Effector memory CD4-positive, alpha-beta T cell (primary cell): ENCODE data around the gene KCNRG.

Source experiments
- DNase-seq, 3 donors: peaks; one replicate each; pipeline ENCODE4 v3.0.0-alpha.2; 2020
- H3K27ac ChIP-seq: 2 replicates; pipeline ENCODE4 v1.7.0; 2013; ENCODE audit warnings: mild to moderate bottlenecking, low read length, moderate library complexity; ENCODE audit not compliant: insufficient read depth, poor library complexity, severe bottlenecking
- H3K27me3 ChIP-seq: replicated peaks from 2 replicates; pipeline ENCODE4 v1.7.0; 2013; ENCODE audit warnings: mild to moderate bottlenecking, low read length; ENCODE audit not compliant: insufficient read depth, control insufficient read depth, poor library complexity, severe bottlenecking
- H3K36me3 ChIP-seq: 2 replicates; pipeline ENCODE4 v1.7.0; 2013; ENCODE audit warnings: mild to moderate bottlenecking, low read length, moderate library complexity; ENCODE audit not compliant: control insufficient read depth, insufficient read depth
- H3K4me1 ChIP-seq: 2 replicates; pipeline ENCODE4 v1.7.0; 2013; ENCODE audit warnings: low read length, mild to moderate bottlenecking; ENCODE audit not compliant: control insufficient read depth, insufficient read depth, poor library complexity, severe bottlenecking
- H3K4me3 ChIP-seq: 2 replicates; pipeline ENCODE4 v1.7.0; 2013; ENCODE audit warnings: low read length, low read depth, mild to moderate bottlenecking; ENCODE audit not compliant: insufficient read depth, poor library complexity, severe bottlenecking
- H3K9me3 ChIP-seq: 2 replicates; pipeline ENCODE4 v1.7.0; 2013; ENCODE audit warnings: mild to moderate bottlenecking, low read length, moderate library complexity; ENCODE audit not compliant: control insufficient read depth

KCNRG gene

GRCh38 chr13:50011461-50011860 is 3.8 kb upstream of the KCNRG start:
- H3K27ac ChIP-seq: no peak overlapping the region
- H3K27me3 ChIP-seq: no peaks in the 10 kb centered on the region
- DNase-seq: no peak
- H3K4me1 ChIP-seq: peaks cover 3% of the 10 kb centered on the region
- no peak overlapping the region for H3K4me3 ChIP-seq
- no peaks in the 10 kb centered on the region for H3K9me3 ChIP-seq
- peaks cover 27% of the 10 kb centered on the region for H3K36me3 ChIP-seq

GRCh38 chr13:50012396-50013169 is 2.7 kb upstream of the KCNRG start:
- Histone ChIP-seq H3K36me3 (peaks cover 24% of the 10 kb centered on the region), H3K9me3 (no peaks in the 10 kb centered on the region)

GRCh38 chr13:50014386-50014785 is 858 bp upstream of the KCNRG start:
- no peak overlapping the region for H3K27ac ChIP-seq
- peaks cover 21% of the 10 kb centered on the region for H3K36me3 ChIP-seq

More at GRCh38 chr13:50012396-50013169, 2.7 kb upstream of the KCNRG start:
- no peak overlapping the region for H3K27ac ChIP-seq
- H3K4me1 ChIP-seq: peaks cover 3% of the 10 kb centered on the region
- no peak for DNase-seq
- H3K27me3 ChIP-seq: no peaks in the 10 kb centered on the region
- H3K4me3 ChIP-seq: no peak overlapping the region

GRCh38 chr13:50015750-50016149 is 506 bp downstream of the KCNRG start:
- H3K4me1 ChIP-seq: peaks cover 3% of the 10 kb centered on the region
- no peak for DNase-seq
- H3K27ac ChIP-seq: no peak overlapping the region
- H3K36me3 ChIP-seq: peaks cover 21% of the 10 kb centered on the region
- no peaks in the 10 kb centered on the region for H3K27me3 ChIP-seq
- no peak overlapping the region for H3K4me3 ChIP-seq
- H3K9me3 ChIP-seq: no peaks in the 10 kb centered on the region

More at GRCh38 chr13:50014386-50014785, 858 bp upstream of the KCNRG start:
- no peak for DNase-seq
- H3K9me3 ChIP-seq: no peaks in the 10 kb centered on the region
- peaks cover 3% of the 10 kb centered on the region for H3K4me1 ChIP-seq
- H3K27me3 ChIP-seq: no peaks in the 10 kb centered on the region
- H3K4me3 ChIP-seq: no peak overlapping the region

GRCh38 chr13:50016444-50016843 is 1.2 kb downstream of the KCNRG start:
- Histone ChIP-seq H3K4me3 (no peak overlapping the region), H3K36me3 (peaks cover 16% of the 10 kb centered on the region), H3K27ac (no peak overlapping the region), H3K9me3 (no peaks in the 10 kb centered on the region), H3K4me1 (peaks cover 3% of the 10 kb centered on the region), H3K27me3 (no peaks in the 10 kb centered on the region)
- no peak for DNase-seq

- H3K4me3 ChIP-seq: no peak overlapping the region
- H3K36me3 ChIP-seq: peaks cover 8% of the 10 kb centered on the region
- DNase-seq: no peak
- H3K27ac ChIP-seq: no peak overlapping the region
- no peaks in the 10 kb centered on the region for H3K9me3 ChIP-seq
- no peaks in the 10 kb centered on the region for H3K27me3 ChIP-seq
- H3K4me1 ChIP-seq: peaks cover 3% of the 10 kb centered on the region
These were observed 2.6 kb downstream of the KCNRG start for GRCh38 chr13:50017819-50018218.

GRCh38 chr13:50025436-50025835 is 10.2 kb downstream of the KCNRG start:
- H3K9me3 ChIP-seq: no peaks in the 10 kb centered on the region
- no peak overlapping the region for H3K4me3 ChIP-seq
- H3K4me1 ChIP-seq: no peaks in the 10 kb centered on the region
- H3K36me3 ChIP-seq: no peaks in the 10 kb centered on the region
- H3K27ac ChIP-seq: no peak overlapping the region
- no peaks in the 10 kb centered on the region for H3K27me3 ChIP-seq
- no peak for DNase-seq

- H3K27me3 ChIP-seq: no peaks in the 10 kb centered on the region
- no peak for DNase-seq
- no peak overlapping the region for H3K4me3 ChIP-seq
- no peaks in the 10 kb centered on the region for H3K36me3 ChIP-seq
- no peaks in the 10 kb centered on the region for H3K4me1 ChIP-seq
- H3K9me3 ChIP-seq: no peaks in the 10 kb centered on the region
- H3K27ac ChIP-seq: no peak overlapping the region
These were observed 11.7 kb downstream of the KCNRG start for GRCh38 chr13:50026788-50027473.

GRCh38 chr13:50030315-50030714 is 15.1 kb downstream of the KCNRG start:
- no peak for DNase-seq
- H3K4me1 ChIP-seq: no peaks in the 10 kb centered on the region
- H3K27me3 ChIP-seq: no peaks in the 10 kb centered on the region
- no peak overlapping the region for H3K27ac ChIP-seq
- no peaks in the 10 kb centered on the region for H3K9me3 ChIP-seq
- H3K4me3 ChIP-seq: no peak overlapping the region
- H3K36me3 ChIP-seq: no peaks in the 10 kb centered on the region

- Histone ChIP-seq H3K4me1 (no peaks in the 10 kb centered on the region), H3K27ac (no peak overlapping the region), H3K9me3 (no peaks in the 10 kb centered on the region), H3K36me3 (no peaks in the 10 kb centered on the region), H3K27me3 (no peaks in the 10 kb centered on the region), H3K4me3 (no peak overlapping the region)
- no peak for DNase-seq
These were observed 18.5 kb downstream of the KCNRG start for GRCh38 chr13:50033725-50034124.
